A673 (cell line): Measurements from ENCODE around the gene OGFOD2.

Source experiments
- CTCF ChIP-seq: fragments of 300-800, 200-600 bp; sonication (generic); conservative IDR thresholded peaks from 2 replicates; pipeline ENCODE4 v1.5.1; 2017; ENCODE audit warnings: low read depth, mild to moderate bottlenecking, antibody characterized with exemption, low read length, moderate library complexity, mixed read lengths
- EZH2 ChIP-seq: fragments of 200-600 bp; sonication (generic); IDR thresholded peaks from 2 replicates; pipeline ENCODE4 v1.6.1; 2017; ENCODE audit warnings: borderline replicate concordance, low read depth, mild to moderate bottlenecking, mixed read lengths, antibody characterized with exemption, low read length; ENCODE audit not compliant: poor library complexity, severe bottlenecking

DNA sequence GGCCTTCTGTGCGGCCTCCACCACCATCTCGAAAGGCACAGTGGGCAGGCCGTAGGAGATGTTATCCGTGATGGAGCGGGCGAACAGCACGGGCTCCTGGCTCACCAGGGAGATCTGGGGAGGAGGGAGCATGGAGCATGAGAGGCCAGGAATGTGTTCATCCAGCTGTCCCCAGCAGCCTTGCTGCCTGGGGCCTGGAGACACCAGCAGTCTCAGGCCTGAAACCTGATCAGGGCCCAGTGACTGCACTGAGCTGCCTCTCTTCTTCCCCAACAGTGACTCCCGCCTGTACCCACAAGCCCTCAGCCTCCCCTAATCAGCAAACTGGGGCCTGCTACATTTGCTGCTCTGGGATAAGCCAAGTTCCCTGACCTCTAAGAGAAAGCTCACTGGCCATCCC is 39.7 kb upstream of the OGFOD2 start:
- TF ChIP-seq CTCF (no peak), EZH2 (no peak)
